GM12878 (cell line): Measurements from ENCODE around the gene STK17A.

ENCODE experiments used
- ESRRA ChIP-seq: IDR thresholded peaks from 2 replicates; pipeline ENCODE4 v1.6.1; 2012; ENCODE audit warnings: mild to moderate bottlenecking, low read length, improper control_type of control experiment
- POLR2A ChIP-seq: IDR thresholded peaks from 2 replicates; pipeline ENCODE4 v1.6.1; 2011; ENCODE audit warnings: low read depth, mild to moderate bottlenecking, low read length
- POLR2AphosphoS5 ChIP-seq: IDR thresholded peaks from 2 replicates; pipeline ENCODE4 v1.6.1; 2011; ENCODE audit warnings: mild to moderate bottlenecking, low read length, inconsistent platforms
- YY1 ChIP-seq: IDR thresholded peaks from 2 replicates; pipeline ENCODE4 v1.6.1; 2011; ENCODE audit warnings: low read depth, mild to moderate bottlenecking, low read length
- TF ChIP-seq, protein P1 (sequence below), 3 experiments: IDR thresholded peaks in 2 of 3; conservative IDR thresholded peaks in 1 of 3; 2 replicates each; pipeline ENCODE4 v1.5.1; 2011; ENCODE audit warnings: low read depth in 3 of 3, low read length in 3 of 3, mild to moderate bottlenecking in 3 of 3, control low read depth in 2 of 3, moderate library complexity in 2 of 3, inconsistent platforms in 1 of 3, mixed read lengths in 1 of 3; ENCODE audit not compliant: control insufficient read depth in 2 of 3, insufficient read depth in 1 of 3; ENCODE audit errors: extremely low read depth in 1 of 3
- TF ChIP-seq, protein P2 (sequence below): fragments of 450-650 bp; formaldehyde crosslinking; IDR thresholded peaks from 2 replicates; pipeline ENCODE4 v1.4.0; 2020; ENCODE audit warnings: mild to moderate bottlenecking, moderate library complexity
- TF ChIP-seq, protein P3 (sequence below): fragments of 450-650 bp; conservative IDR thresholded peaks from 2 replicates; pipeline ENCODE4 v1.6.1; 2017; ENCODE audit warnings: mild to moderate bottlenecking, moderate library complexity

DNA sequence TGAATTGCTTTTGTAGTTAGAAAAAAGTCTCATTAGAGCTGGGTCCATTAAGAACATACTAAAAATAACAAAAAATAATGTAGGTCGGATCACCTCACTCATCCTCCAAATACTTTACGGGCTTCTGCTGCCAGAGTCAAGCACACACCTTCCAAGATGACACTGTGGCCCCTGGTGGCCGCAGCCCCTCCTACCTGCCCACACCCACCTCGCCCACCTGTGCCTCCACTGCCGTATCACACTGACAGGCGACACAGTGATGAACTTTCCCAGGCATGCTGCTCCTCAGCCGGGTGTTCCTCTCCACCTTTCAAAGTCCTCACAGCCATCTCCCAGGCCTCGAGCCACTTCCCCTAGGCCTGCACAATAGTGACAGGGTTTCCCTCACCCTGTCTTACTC, 60.9 kb downstream of the STK17A start:
- TF ChIP-seq, protein P1, sequence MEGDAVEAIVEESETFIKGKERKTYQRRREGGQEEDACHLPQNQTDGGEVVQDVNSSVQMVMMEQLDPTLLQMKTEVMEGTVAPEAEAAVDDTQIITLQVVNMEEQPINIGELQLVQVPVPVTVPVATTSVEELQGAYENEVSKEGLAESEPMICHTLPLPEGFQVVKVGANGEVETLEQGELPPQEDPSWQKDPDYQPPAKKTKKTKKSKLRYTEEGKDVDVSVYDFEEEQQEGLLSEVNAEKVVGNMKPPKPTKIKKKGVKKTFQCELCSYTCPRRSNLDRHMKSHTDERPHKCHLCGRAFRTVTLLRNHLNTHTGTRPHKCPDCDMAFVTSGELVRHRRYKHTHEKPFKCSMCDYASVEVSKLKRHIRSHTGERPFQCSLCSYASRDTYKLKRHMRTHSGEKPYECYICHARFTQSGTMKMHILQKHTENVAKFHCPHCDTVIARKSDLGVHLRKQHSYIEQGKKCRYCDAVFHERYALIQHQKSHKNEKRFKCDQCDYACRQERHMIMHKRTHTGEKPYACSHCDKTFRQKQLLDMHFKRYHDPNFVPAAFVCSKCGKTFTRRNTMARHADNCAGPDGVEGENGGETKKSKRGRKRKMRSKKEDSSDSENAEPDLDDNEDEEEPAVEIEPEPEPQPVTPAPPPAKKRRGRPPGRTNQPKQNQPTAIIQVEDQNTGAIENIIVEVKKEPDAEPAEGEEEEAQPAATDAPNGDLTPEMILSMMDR (IDR thresholded peaks at IDR 0.05 in 2 of 3, conservative IDR thresholded peaks at IDR 0.05 in 1 of 3; ENCODE audit: control insufficient read depth in 2 of 3, extremely low read depth in 1 of 3, insufficient read depth in 1 of 3, low read depth in 3 of 3, low read length in 3 of 3), result no peak
- TF ChIP-seq ESRRA (no peak), POLR2AphosphoS5 (no peak), YY1 (no peak), POLR2A (no peak)
- TF ChIP-seq, protein P2, sequence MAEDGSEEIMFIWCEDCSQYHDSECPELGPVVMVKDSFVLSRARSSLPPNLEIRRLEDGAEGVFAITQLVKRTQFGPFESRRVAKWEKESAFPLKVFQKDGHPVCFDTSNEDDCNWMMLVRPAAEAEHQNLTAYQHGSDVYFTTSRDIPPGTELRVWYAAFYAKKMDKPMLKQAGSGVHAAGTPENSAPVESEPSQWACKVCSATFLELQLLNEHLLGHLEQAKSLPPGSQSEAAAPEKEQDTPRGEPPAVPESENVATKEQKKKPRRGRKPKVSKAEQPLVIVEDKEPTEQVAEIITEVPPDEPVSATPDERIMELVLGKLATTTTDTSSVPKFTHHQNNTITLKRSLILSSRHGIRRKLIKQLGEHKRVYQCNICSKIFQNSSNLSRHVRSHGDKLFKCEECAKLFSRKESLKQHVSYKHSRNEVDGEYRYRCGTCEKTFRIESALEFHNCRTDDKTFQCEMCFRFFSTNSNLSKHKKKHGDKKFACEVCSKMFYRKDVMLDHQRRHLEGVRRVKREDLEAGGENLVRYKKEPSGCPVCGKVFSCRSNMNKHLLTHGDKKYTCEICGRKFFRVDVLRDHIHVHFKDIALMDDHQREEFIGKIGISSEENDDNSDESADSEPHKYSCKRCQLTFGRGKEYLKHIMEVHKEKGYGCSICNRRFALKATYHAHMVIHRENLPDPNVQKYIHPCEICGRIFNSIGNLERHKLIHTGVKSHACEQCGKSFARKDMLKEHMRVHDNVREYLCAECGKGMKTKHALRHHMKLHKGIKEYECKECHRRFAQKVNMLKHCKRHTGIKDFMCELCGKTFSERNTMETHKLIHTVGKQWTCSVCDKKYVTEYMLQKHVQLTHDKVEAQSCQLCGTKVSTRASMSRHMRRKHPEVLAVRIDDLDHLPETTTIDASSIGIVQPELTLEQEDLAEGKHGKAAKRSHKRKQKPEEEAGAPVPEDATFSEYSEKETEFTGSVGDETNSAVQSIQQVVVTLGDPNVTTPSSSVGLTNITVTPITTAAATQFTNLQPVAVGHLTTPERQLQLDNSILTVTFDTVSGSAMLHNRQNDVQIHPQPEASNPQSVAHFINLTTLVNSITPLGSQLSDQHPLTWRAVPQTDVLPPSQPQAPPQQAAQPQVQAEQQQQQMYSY (CRISPR knock-in tag), result no peak
- TF ChIP-seq, protein P3, sequence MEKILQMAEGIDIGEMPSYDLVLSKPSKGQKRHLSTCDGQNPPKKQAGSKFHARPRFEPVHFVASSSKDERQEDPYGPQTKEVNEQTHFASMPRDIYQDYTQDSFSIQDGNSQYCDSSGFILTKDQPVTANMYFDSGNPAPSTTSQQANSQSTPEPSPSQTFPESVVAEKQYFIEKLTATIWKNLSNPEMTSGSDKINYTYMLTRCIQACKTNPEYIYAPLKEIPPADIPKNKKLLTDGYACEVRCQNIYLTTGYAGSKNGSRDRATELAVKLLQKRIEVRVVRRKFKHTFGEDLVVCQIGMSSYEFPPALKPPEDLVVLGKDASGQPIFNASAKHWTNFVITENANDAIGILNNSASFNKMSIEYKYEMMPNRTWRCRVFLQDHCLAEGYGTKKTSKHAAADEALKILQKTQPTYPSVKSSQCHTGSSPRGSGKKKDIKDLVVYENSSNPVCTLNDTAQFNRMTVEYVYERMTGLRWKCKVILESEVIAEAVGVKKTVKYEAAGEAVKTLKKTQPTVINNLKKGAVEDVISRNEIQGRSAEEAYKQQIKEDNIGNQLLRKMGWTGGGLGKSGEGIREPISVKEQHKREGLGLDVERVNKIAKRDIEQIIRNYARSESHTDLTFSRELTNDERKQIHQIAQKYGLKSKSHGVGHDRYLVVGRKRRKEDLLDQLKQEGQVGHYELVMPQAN, result no peak
